HG02623 (cell line): ENCODE data around the gene TMC3.

Source experiments
- ATAC-seq: cut with Tn5 transposase; IDR thresholded peaks from one replicate; pipeline ENCODE4 v1.9.1; 2021; ENCODE audit warnings: moderate library complexity; ENCODE audit not compliant: unreplicated experiment

TMC3 gene

GRCh38 chr15:81385721-81386076 lies 11.7 kb upstream of the TMC3 start:
- no peak for ATAC-seq

- ATAC-seq: no peak
Measured at GRCh38 chr15:81384891-81385720, 11.1 kb upstream of the TMC3 start.

- ATAC-seq: no peak
Measured at GRCh38 chr15:81381720-81382119, 7.7 kb upstream of the TMC3 start.

- ATAC-seq: no peak
Measured at GRCh38 chr15:81380668-81381067, 6.7 kb upstream of the TMC3 start.

GRCh38 chr15:81380203-81380602 lies 6.2 kb upstream of the TMC3 start:
- ATAC-seq: no peak

- no peak for ATAC-seq
Measured at GRCh38 chr15:81379269-81379668, 5.3 kb upstream of the TMC3 start.

GRCh38 chr15:81378443-81378842 lies 4.4 kb upstream of the TMC3 start:
- ATAC-seq: no peak

- ATAC-seq: no peak
Measured at GRCh38 chr15:81377871-81378270, 3.9 kb upstream of the TMC3 start.

- no peak for ATAC-seq
Measured at GRCh38 chr15:81376231-81376630, 2.2 kb upstream of the TMC3 start.

GRCh38 chr15:81375461-81375860 lies 1.4 kb upstream of the TMC3 start:
- ATAC-seq: no peak

GRCh38 chr15:81373176-81373575 lies 837 bp downstream of the TMC3 start:
- ATAC-seq: no peak

GRCh38 chr15:81372575-81372974 lies 1.4 kb downstream of the TMC3 start:
- ATAC-seq: no peak

- ATAC-seq: no peak
Measured at GRCh38 chr15:81363718-81364500, 10.1 kb downstream of the TMC3 start.

- no peak for ATAC-seq
Measured at GRCh38 chr15:81363276-81363675, 10.7 kb downstream of the TMC3 start.

- ATAC-seq: no peak
Measured at GRCh38 chr15:81362790-81363189, 11.2 kb downstream of the TMC3 start.

- ATAC-seq: no peak
Measured at GRCh38 chr15:81361891-81362290, 12.1 kb downstream of the TMC3 start.

GRCh38 chr15:81360491-81360890 lies 13.5 kb downstream of the TMC3 start:
- no peak for ATAC-seq

- no peak for ATAC-seq
Measured at GRCh38 chr15:81358248-81358647, 15.8 kb downstream of the TMC3 start.

GRCh38 chr15:81357180-81357686 lies 16.8 kb downstream of the TMC3 start:
- no peak for ATAC-seq

GRCh38 chr15:81356252-81356651 lies 17.8 kb downstream of the TMC3 start:
- ATAC-seq: no peak

- ATAC-seq: no peak
Measured at GRCh38 chr15:81351651-81352050, 22.4 kb downstream of the TMC3 start.

- no peak for ATAC-seq
Measured at GRCh38 chr15:81349271-81349670, 24.7 kb downstream of the TMC3 start.
